ENCODE measurements around the gene MCTP1. TPM values are rescaled to one million over a fixed set of nuclear protein-coding genes. Genes with fewer than 3 reads are reported as not detected.

MCTP1 gene
- polyA plus RNA-seq, 1 donor from 2014 or later = 1.9 TPM

GRCh38 chr5:94992325-94992724 lies 292.6 kb downstream of the MCTP1 start:
- Histone ChIP-seq H3K9me3 (ENCODE audit: low read length) (no peaks in the 10 kb centered on the region), H3K36me3 (ENCODE audit: insufficient read depth, low read length) (no peaks in the 10 kb centered on the region), H3K79me2 (replicated peaks; ENCODE audit: insufficient read depth, low read length) (no peaks in the 10 kb centered on the region), H2AFZ (ENCODE audit: low read depth, low read length) (no peak overlapping the region), H3F3A (ENCODE audit: insufficient read depth, low read length, poor library complexity, severe bottlenecking) (no peaks in the 10 kb centered on the region), H3K4me2 (ENCODE audit: low read length) (no peak overlapping the region), H4K20me1 (ENCODE audit: insufficient read depth) (no peaks in the 10 kb centered on the region), H3K27me3 (ENCODE audit: insufficient read depth, low read depth, low read length) (no peaks in the 10 kb centered on the region), H3K4me3 (ENCODE audit: low read length) (no peak overlapping the region), H3K27ac (ENCODE audit: low read length) (no peak overlapping the region), H3K9ac (ENCODE audit: low read length) (no peak overlapping the region), H3K9me2 (ENCODE audit: insufficient read depth, low read length) (no peaks in the 10 kb centered on the region)
- TF ChIP-seq RAD21 (conservative IDR thresholded peaks at IDR 0.05) = no peak
- no peak for TF ChIP-seq EP300 (conservative IDR thresholded peaks at IDR 0.05; ENCODE audit: poor library complexity, severe bottlenecking)
- TF ChIP-seq MXI1 (conservative IDR thresholded peaks at IDR 0.05; ENCODE audit: poor library complexity, severe bottlenecking) = no peak
- TF ChIP-seq EZH2 (IDR thresholded peaks at IDR 0.05; ENCODE audit: borderline replicate concordance, insufficient read depth, low read length, poor library complexity, severe bottlenecking) = no peak

GRCh38 chr5:94983861-94984535 lies 300.9 kb downstream of the MCTP1 start:
- Histone ChIP-seq H2AFZ (ENCODE audit: low read depth, low read length) (no peak overlapping the region), H4K20me1 (ENCODE audit: insufficient read depth) (no peaks in the 10 kb centered on the region), H3K9ac (ENCODE audit: low read length) (no peak overlapping the region), H3K27ac (ENCODE audit: low read length) (no peak overlapping the region), H3K4me2 (ENCODE audit: low read length) (no peak overlapping the region), H3K4me3 (ENCODE audit: low read length) (no peak overlapping the region), H3K27me3 (ENCODE audit: insufficient read depth, low read depth, low read length) (no peaks in the 10 kb centered on the region), H3K36me3 (ENCODE audit: insufficient read depth, low read length) (no peaks in the 10 kb centered on the region), H3K9me3 (ENCODE audit: low read length) (no peaks in the 10 kb centered on the region), H3K79me2 (replicated peaks; ENCODE audit: insufficient read depth, low read length) (no peaks in the 10 kb centered on the region), H3F3A (ENCODE audit: insufficient read depth, low read length, poor library complexity, severe bottlenecking) (no peaks in the 10 kb centered on the region), H3K9me2 (ENCODE audit: insufficient read depth, low read length) (no peaks in the 10 kb centered on the region)
- TF ChIP-seq REST (IDR thresholded peaks at IDR 0.05; ENCODE audit: borderline replicate concordance) (no peak), MXI1 (conservative IDR thresholded peaks at IDR 0.05; ENCODE audit: poor library complexity, severe bottlenecking) (no peak), EP300 (conservative IDR thresholded peaks at IDR 0.05; ENCODE audit: poor library complexity, severe bottlenecking) (no peak), EZH2 (IDR thresholded peaks at IDR 0.05; ENCODE audit: borderline replicate concordance, insufficient read depth, low read length, poor library complexity, severe bottlenecking) (no peak), RAD21 (conservative IDR thresholded peaks at IDR 0.05) (no peak), POLR2AphosphoS5 (IDR thresholded peaks at IDR 0.05) (no peak), SMC3 (conservative IDR thresholded peaks at IDR 0.05; ENCODE audit: poor library complexity) (no peak), TAF1 (IDR thresholded peaks at IDR 0.05; ENCODE audit: low read depth) (no peak), CTCF (IDR thresholded peaks at IDR 0.05; ENCODE audit: poor library complexity, severe bottlenecking) (no peak)

Data from neural cell (in vitro differentiated cells).